CD14-positive monocyte (primary cell): ENCODE measurements around the gene CYP46A1. TPM values are rescaled to one million over a fixed set of nuclear protein-coding genes. Genes with fewer than 3 reads are reported as not detected.

Source experiments
- DNase-seq, 3 donors: peaks; one replicate each; pipeline ENCODE4 v3.0.0-alpha.2; 2011 to 2022
- H2AFZ ChIP-seq: 2 replicates; pipeline ENCODE4 v1.6.0; 2012; ENCODE audit warnings: mild to moderate bottlenecking, low read depth, low read length, inconsistent platforms; ENCODE audit not compliant: insufficient read depth, poor library complexity, severe bottlenecking
- H3K27ac ChIP-seq, 2 donors: 1 replicate in 1 of 2; 2 replicates in 1 of 2; pipeline ENCODE4 v1.5.1; 2012 to 2013; ENCODE audit warnings: low read length in 2 of 2, control low read depth in 1 of 2, inconsistent platforms in 1 of 2, low read depth in 1 of 2, mild to moderate bottlenecking in 1 of 2
- H3K27me3 ChIP-seq, 2 donors: one replicate each; pipeline versions ENCODE4 v1.6.0 to v1.6.1; 2011 to 2013; ENCODE audit warnings: low read length in 2 of 2; ENCODE audit not compliant: control insufficient read depth in 2 of 2, insufficient read depth in 2 of 2
- H3K36me3 ChIP-seq, 2 donors: replicated peaks in 1 of 2; 1 replicate in 1 of 2; 2 replicates in 1 of 2; pipeline versions ENCODE4 v1.5.1 to v1.6.1; 2012 to 2013; ENCODE audit warnings: low read length in 2 of 2, control low read depth in 1 of 2, inconsistent platforms in 1 of 2, mild to moderate bottlenecking in 1 of 2; ENCODE audit not compliant: insufficient read depth in 2 of 2, control insufficient read depth in 1 of 2
- H3K4me1 ChIP-seq, 2 donors: 1 replicate in 1 of 2; 2 replicates in 1 of 2; pipeline versions ENCODE4 v1.5.1 to v1.6.1; 2012 to 2013; ENCODE audit warnings: low read length in 2 of 2, control low read depth in 1 of 2, inconsistent platforms in 1 of 2, mild to moderate bottlenecking in 1 of 2, moderate library complexity in 1 of 2; ENCODE audit not compliant: insufficient read depth in 2 of 2, control insufficient read depth in 1 of 2
- H3K4me2 ChIP-seq: replicated peaks from 2 replicates; pipeline ENCODE3; 2012; ENCODE audit warnings: low read length, moderate library complexity, mild to moderate bottlenecking; ENCODE audit not compliant: poor library complexity, severe bottlenecking; ENCODE audit errors: extremely low read depth
- H3K4me3 ChIP-seq, 3 experiments: fragments of 200-600 bp in 1 of 3; sonication (generic) in 1 of 3; replicated peaks in 1 of 3; 1 replicate in 2 of 3; 2 replicates in 1 of 3; pipeline ENCODE4 v1.5.1; 2011 to 2013; ENCODE audit warnings: low read length in 3 of 3, mild to moderate bottlenecking in 3 of 3, control low read depth in 2 of 3, low read depth in 2 of 3, inconsistent platforms in 1 of 3, moderate library complexity in 1 of 3
- H3K79me2 ChIP-seq: 2 replicates; pipeline ENCODE4 v1.6.0; 2012; ENCODE audit warnings: mild to moderate bottlenecking, control low read depth, inconsistent platforms, low read length, moderate library complexity; ENCODE audit not compliant: insufficient read depth
- H3K9ac ChIP-seq: 2 replicates; pipeline ENCODE4 v1.6.0; 2017; ENCODE audit warnings: low read length, mild to moderate bottlenecking; ENCODE audit not compliant: insufficient read depth, poor library complexity, severe bottlenecking
- H3K9me3 ChIP-seq, 2 donors: replicated peaks in 1 of 2; 1 replicate in 1 of 2; 2 replicates in 1 of 2; pipeline versions ENCODE4 v1.5.1 to v1.6.1; 2012 to 2013; ENCODE audit warnings: low read length in 2 of 2, control low read depth in 1 of 2; ENCODE audit not compliant: control insufficient read depth in 1 of 2, insufficient read depth in 1 of 2
- H4K20me1 ChIP-seq: 2 replicates; pipeline ENCODE4 v1.6.0; 2012; ENCODE audit warnings: mild to moderate bottlenecking, low read length, control low read depth, moderate library complexity; ENCODE audit not compliant: insufficient read depth
- H3K27ac Mint-ChIP-seq, 7 donors: one replicate each; pipeline ENCODE4 v1.8.0; 2020; ENCODE audit warnings: mild to moderate bottlenecking in 7 of 7, mixed read lengths in 7 of 7, moderate library complexity in 6 of 7, inconsistent platforms in 2 of 7
- H3K27me3 Mint-ChIP-seq, 3 donors: one replicate each; pipeline ENCODE4 v1.8.0; 2021 to 2022; ENCODE audit warnings: low read depth in 3 of 3, mild to moderate bottlenecking in 3 of 3, mixed read lengths in 3 of 3, moderate library complexity in 3 of 3, inconsistent platforms in 1 of 3
- H3K36me3 Mint-ChIP-seq, 2 donors: one replicate each; pipeline ENCODE4 v1.8.0; 2020; ENCODE audit warnings: mixed read lengths in 2 of 2, inconsistent platforms in 1 of 2, mild to moderate bottlenecking in 1 of 2
- H3K4me1 Mint-ChIP-seq: one replicate; pipeline ENCODE4 v1.8.0; 2020; ENCODE audit warnings: mild to moderate bottlenecking, mixed read lengths
- H3K4me3 Mint-ChIP-seq, 2 donors: one replicate each; pipeline ENCODE4 v1.8.0; 2020; ENCODE audit warnings: mild to moderate bottlenecking in 2 of 2, mixed read lengths in 2 of 2, moderate library complexity in 1 of 2
- H3K9me3 Mint-ChIP-seq, 7 donors: one replicate each; pipeline ENCODE4 v1.8.0; 2020 to 2022; ENCODE audit warnings: mixed read lengths in 7 of 7, mild to moderate bottlenecking in 6 of 7, moderate library complexity in 6 of 7, inconsistent platforms in 2 of 7
- WGBS: methylation state at CpG from one replicate; pipeline ENCODE4 v1.1.5; 2013; ENCODE audit warnings: missing lambda C conversion rate; ENCODE audit not compliant: insufficient coverage; 5-methylcytosine and 5-hydroxymethylcytosine counted together
- intact Hi-C, 2 donors: fragments of 100-400 bp; cut with micrococcal nuclease; formaldehyde crosslinking; loops; one replicate each; pipeline versions ENCODE4 v1.15.0 to v1.15.1; 2023
- polyA plus RNA-seq, 3 donors: library from polyadenylated mRNA; depleted of rRNA in 1 of 3; unstranded in 2 of 3; stranded (reverse) in 1 of 3; fragments of 300-500 nt in 2 of 3; fragments of >200 nt in 1 of 3; fragmentation: Illumina TruSeq in 2 of 3; gene quantifications; 1 replicate in 2 of 3; 2 replicates in 1 of 3; pipeline ENCODE4 v1.2.3, GENCODE V29; 2012 to 2021
- TF ChIP-seq, protein P1 (sequence below): fragments of 200-600 bp; IDR thresholded peaks from one replicate; pipeline ENCODE4 v1.8.0; 2022; ENCODE audit warnings: antibody characterized with exemption, mild to moderate bottlenecking

Gene CYP46A1
- polyA plus RNA-seq, 3 donors, result not detected

DNA sequence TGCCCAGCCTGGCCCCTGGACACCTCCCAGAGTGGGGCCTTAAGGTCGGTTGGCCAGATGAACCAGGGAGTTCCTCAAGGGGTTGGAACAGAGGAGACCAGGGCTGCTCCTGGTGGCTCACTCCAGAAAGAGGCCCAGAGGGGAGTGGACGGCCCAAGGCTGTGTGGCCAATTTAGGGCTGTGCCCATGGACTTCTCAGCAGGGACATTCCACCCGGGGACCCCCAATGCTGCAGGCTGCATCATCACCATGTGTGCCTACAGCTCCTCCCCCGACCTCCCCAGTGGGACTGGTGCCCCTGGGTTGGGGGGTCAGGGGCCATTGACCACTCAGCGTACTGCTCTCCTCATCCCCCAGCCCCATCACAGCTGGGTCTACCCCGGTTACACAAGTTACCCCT, 17.6 kb upstream of the CYP46A1 start:
- Histone ChIP-seq H3K27ac (no peak overlapping the region), H3K9ac (no peak overlapping the region), H3K36me3 (no peaks in the 10 kb centered on the region), H3K4me1 (peaks cover 0 to 3% of the 10 kb centered on the region in 2 donors), H3K9me3 (no peaks in the 10 kb centered on the region), H3K4me3 (no peak overlapping the region), H2AFZ (no peak overlapping the region), H4K20me1 (no peaks in the 10 kb centered on the region), H3K4me2 (no peak overlapping the region), H3K79me2 (no peaks in the 10 kb centered on the region), H3K27me3 (peaks cover 0 to 6% of the 10 kb centered on the region in 2 donors)
- no peak for DNase-seq
- Mint-ChIP-seq H3K9me3 (peaks cover 0 to 3% (median 0%) of the 10 kb centered on the region in 7 donors), H3K27me3 (peaks cover 14 to 28% (median 15%) of the 10 kb centered on the region in 3 donors), H3K4me1 (peaks cover 2% of the 10 kb centered on the region), H3K27ac (no peak overlapping the region), H3K36me3 (no peaks in the 10 kb centered on the region), H3K4me3 (no peak overlapping the region)
- TF ChIP-seq, protein P1, sequence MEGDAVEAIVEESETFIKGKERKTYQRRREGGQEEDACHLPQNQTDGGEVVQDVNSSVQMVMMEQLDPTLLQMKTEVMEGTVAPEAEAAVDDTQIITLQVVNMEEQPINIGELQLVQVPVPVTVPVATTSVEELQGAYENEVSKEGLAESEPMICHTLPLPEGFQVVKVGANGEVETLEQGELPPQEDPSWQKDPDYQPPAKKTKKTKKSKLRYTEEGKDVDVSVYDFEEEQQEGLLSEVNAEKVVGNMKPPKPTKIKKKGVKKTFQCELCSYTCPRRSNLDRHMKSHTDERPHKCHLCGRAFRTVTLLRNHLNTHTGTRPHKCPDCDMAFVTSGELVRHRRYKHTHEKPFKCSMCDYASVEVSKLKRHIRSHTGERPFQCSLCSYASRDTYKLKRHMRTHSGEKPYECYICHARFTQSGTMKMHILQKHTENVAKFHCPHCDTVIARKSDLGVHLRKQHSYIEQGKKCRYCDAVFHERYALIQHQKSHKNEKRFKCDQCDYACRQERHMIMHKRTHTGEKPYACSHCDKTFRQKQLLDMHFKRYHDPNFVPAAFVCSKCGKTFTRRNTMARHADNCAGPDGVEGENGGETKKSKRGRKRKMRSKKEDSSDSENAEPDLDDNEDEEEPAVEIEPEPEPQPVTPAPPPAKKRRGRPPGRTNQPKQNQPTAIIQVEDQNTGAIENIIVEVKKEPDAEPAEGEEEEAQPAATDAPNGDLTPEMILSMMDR, result no peak
- WGBS, result 64% methylated on average over 5 of the region's 6 CpGs
- intact Hi-C loops, result no loop called here

DNA sequence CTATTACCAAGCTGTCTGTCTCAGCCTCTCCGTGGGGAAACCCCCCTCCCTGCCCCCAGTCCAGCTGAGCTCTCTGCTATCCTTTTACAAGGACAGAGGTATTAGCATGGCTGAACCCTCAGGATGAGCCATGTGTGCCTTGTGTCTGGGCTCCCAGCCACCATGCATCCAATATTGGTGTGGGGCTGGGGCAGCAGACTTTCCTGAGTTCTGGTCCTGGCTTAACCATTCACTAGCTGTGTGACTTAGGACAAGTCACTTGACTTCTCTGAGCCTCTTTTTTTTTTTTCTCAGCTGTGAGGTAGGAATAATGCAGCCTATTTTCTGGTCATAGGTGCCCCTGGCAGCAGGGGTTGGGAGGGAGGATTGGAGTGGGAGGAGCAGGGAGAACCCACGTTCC, 17.1 kb upstream of the CYP46A1 start:
- Histone ChIP-seq H3K27me3 (peaks cover 0 to under 1% of the 10 kb centered on the region in 2 donors), H3K4me2 (no peak overlapping the region), H3K9me3 (no peaks in the 10 kb centered on the region), H2AFZ (no peak overlapping the region), H3K27ac (no peak overlapping the region), H4K20me1 (no peaks in the 10 kb centered on the region), H3K36me3 (no peaks in the 10 kb centered on the region), H3K4me3 (no peak overlapping the region), H3K9ac (no peak overlapping the region), H3K79me2 (no peaks in the 10 kb centered on the region), H3K4me1 (peaks cover under 1 to 3% of the 10 kb centered on the region in 2 donors)
- Mint-ChIP-seq H3K4me1 (peaks cover 2% of the 10 kb centered on the region), H3K36me3 (no peaks in the 10 kb centered on the region), H3K27me3 (peaks cover 11 to 25% (median 15%) of the 10 kb centered on the region in 3 donors), H3K9me3 (peaks cover 0 to 3% (median 0%) of the 10 kb centered on the region in 7 donors), H3K4me3 (no peak overlapping the region), H3K27ac (no peak overlapping the region)
- DNase-seq, result no peak
- 59% methylated on average over 2 of the region's 2 CpGs for WGBS
- TF ChIP-seq, protein P1, result no peak
- intact Hi-C loops, result no loop called here
